Mesenchymal stem cell (in vitro differentiated cells and primary cell): Measurements from ENCODE around the gene ERFL.

ENCODE experiments used
- DNase-seq: peaks from one replicate; pipeline ENCODE4 v3.0.0-alpha.2; 2013
- H2AFZ ChIP-seq: one replicate; pipeline ENCODE4 v1.6.1; 2013; ENCODE audit warnings: low read depth, mild to moderate bottlenecking, control low read depth, inconsistent platforms, low read length, moderate library complexity
- H2AK5ac ChIP-seq: 2 replicates; pipeline ENCODE4 v1.6.1; 2013; ENCODE audit warnings: low read length, moderate library complexity, mild to moderate bottlenecking, inconsistent platforms; ENCODE audit not compliant: severe bottlenecking
- H2BK120ac ChIP-seq: one replicate; pipeline ENCODE4 v1.6.1; 2013; ENCODE audit warnings: low read depth, mild to moderate bottlenecking, inconsistent platforms, low read length, moderate library complexity
- H2BK12ac ChIP-seq, 2 experiments: one replicate each; pipeline ENCODE4 v1.6.1; 2013; ENCODE audit warnings: inconsistent platforms in 2 of 2, low read length in 2 of 2, mild to moderate bottlenecking in 2 of 2, moderate library complexity in 2 of 2, control low read depth in 1 of 2
- H2BK15ac ChIP-seq: one replicate; pipeline ENCODE4 v1.6.1; 2013; ENCODE audit warnings: mild to moderate bottlenecking, low read depth, inconsistent platforms; ENCODE audit not compliant: poor library complexity, severe bottlenecking
- H2BK5ac ChIP-seq: 2 replicates; pipeline ENCODE4 v1.6.1; 2013; ENCODE audit warnings: low read depth, mild to moderate bottlenecking, low read length, control low read depth, inconsistent platforms; ENCODE audit not compliant: poor library complexity, severe bottlenecking
- H3K14ac ChIP-seq, 2 experiments: one replicate each; pipeline ENCODE4 v1.6.1; 2013; ENCODE audit warnings: inconsistent platforms in 2 of 2, low read length in 2 of 2, control low read depth in 1 of 2, mild to moderate bottlenecking in 1 of 2, moderate library complexity in 1 of 2
- H3K18ac ChIP-seq, 2 experiments: one replicate each; pipeline ENCODE4 v1.6.1; 2013; ENCODE audit warnings: inconsistent platforms in 2 of 2, low read length in 2 of 2, control low read depth in 1 of 2, low read depth in 1 of 2, mild to moderate bottlenecking in 1 of 2
- H3K23ac ChIP-seq, 2 experiments: one replicate each; pipeline ENCODE4 v1.6.1; 2013; ENCODE audit warnings: inconsistent platforms in 2 of 2, low read length in 2 of 2, mild to moderate bottlenecking in 2 of 2, moderate library complexity in 2 of 2, control low read depth in 1 of 2
- H3K27ac ChIP-seq: 2 replicates; pipeline ENCODE4 v1.5.1; 2013; ENCODE audit warnings: mild to moderate bottlenecking, moderate library complexity, low read length, control low read depth, inconsistent platforms; ENCODE audit not compliant: poor library complexity, severe bottlenecking
- H3K27me3 ChIP-seq, 2 experiments: 2 replicates each; pipeline versions ENCODE4 v1.6.1 to v1.7.0; 2013; ENCODE audit warnings: low read length in 2 of 2, mild to moderate bottlenecking in 2 of 2, moderate library complexity in 2 of 2, control low read depth in 1 of 2, inconsistent platforms in 1 of 2; ENCODE audit not compliant: control insufficient read depth in 1 of 2, insufficient read depth in 1 of 2
- H3K36me3 ChIP-seq, 2 experiments: 2 replicates each; pipeline versions ENCODE4 v1.6.1 to v1.7.0; 2013; ENCODE audit warnings: low read length in 2 of 2, control low read depth in 1 of 2, inconsistent platforms in 1 of 2, low read depth in 1 of 2, mild to moderate bottlenecking in 1 of 2; ENCODE audit not compliant: insufficient read depth in 2 of 2, control insufficient read depth in 1 of 2
- H3K4ac ChIP-seq, 2 experiments: one replicate each; pipeline ENCODE4 v1.6.1; 2013; ENCODE audit warnings: inconsistent platforms in 2 of 2, low read length in 2 of 2, mild to moderate bottlenecking in 2 of 2, moderate library complexity in 2 of 2, control low read depth in 1 of 2, low read depth in 1 of 2
- H3K4me1 ChIP-seq: 2 replicates; pipeline ENCODE4 v1.6.1; 2013; ENCODE audit warnings: low read depth, low read length, control low read depth; ENCODE audit not compliant: control insufficient read depth, insufficient read depth
- H3K4me2 ChIP-seq: 2 replicates; pipeline ENCODE4 v1.6.1; 2013; ENCODE audit warnings: low read length, mild to moderate bottlenecking, inconsistent platforms; ENCODE audit not compliant: poor library complexity, severe bottlenecking
- H3K4me3 ChIP-seq, 2 experiments: 2 replicates each; pipeline versions ENCODE4 v1.5.1 to v1.7.0; 2013; ENCODE audit warnings: low read length in 2 of 2, mild to moderate bottlenecking in 2 of 2, control low read depth in 1 of 2, low read depth in 1 of 2; ENCODE audit not compliant: insufficient read depth in 1 of 2
- H3K79me1 ChIP-seq: replicated peaks from 2 replicates; pipeline ENCODE4 v1.6.1; 2013; ENCODE audit warnings: mild to moderate bottlenecking, control low read depth, low read length, inconsistent platforms; ENCODE audit not compliant: poor library complexity, severe bottlenecking
- H3K9ac ChIP-seq: 2 replicates; pipeline ENCODE4 v1.7.0; 2013; ENCODE audit warnings: mild to moderate bottlenecking, low read length, moderate library complexity
- H3K9me3 ChIP-seq: 2 replicates; pipeline ENCODE4 v1.7.0; 2013; ENCODE audit warnings: mild to moderate bottlenecking, low read length; ENCODE audit not compliant: control insufficient read depth
- H4K8ac ChIP-seq: one replicate; pipeline ENCODE4 v1.6.1; 2013; ENCODE audit warnings: inconsistent platforms, mild to moderate bottlenecking, low read length, moderate library complexity
- H4K91ac ChIP-seq: one replicate; pipeline ENCODE4 v1.6.1; 2013; ENCODE audit warnings: mild to moderate bottlenecking, low read length, inconsistent platforms
- WGBS: methylation state at CpG from one replicate; pipeline ENCODE4 v1.1.7; 2013; ENCODE audit warnings: mixed read lengths; 5-methylcytosine and 5-hydroxymethylcytosine counted together

The ERFL gene

GRCh38 chr19:41926028-41926762, 2.1 kb downstream of the ERFL start:
- H3K4me3 ChIP-seq, result peak overlapping the region in 1 of 2 experiments; percentile 8
- H2BK15ac ChIP-seq, result no peak overlapping the region
- no peak overlapping the region for H3K18ac ChIP-seq
- H3K4me1 ChIP-seq, result peaks cover 14% of the 10 kb centered on the region
- no peak overlapping the region for H2AFZ ChIP-seq
- peak overlapping the region in 1 of 2 experiments; percentile 14 for H3K14ac ChIP-seq
- peaks cover 84 to 88% of the 10 kb centered on the region in 2 experiments for H3K27me3 ChIP-seq
- H3K9ac ChIP-seq, result no peak overlapping the region
- H3K23ac ChIP-seq, result no peak overlapping the region
- H4K91ac ChIP-seq, result no peak overlapping the region
- H3K27ac ChIP-seq, result no peak overlapping the region
- no peak overlapping the region for H2BK5ac ChIP-seq
- H3K4me2 ChIP-seq, result no peak overlapping the region
- DNase-seq, result no peak
- no peak overlapping the region for H2AK5ac ChIP-seq
- peaks cover 6% of the 10 kb centered on the region for H3K9me3 ChIP-seq
- H3K4ac ChIP-seq, result no peak overlapping the region
- WGBS, result 19% methylated on average over 26 of the region's 27 CpGs
- H3K79me1 ChIP-seq, result no peaks in the 10 kb centered on the region
- H2BK12ac ChIP-seq, result no peak overlapping the region
- no peak overlapping the region for H4K8ac ChIP-seq
- no peaks in the 10 kb centered on the region for H3K36me3 ChIP-seq
- H2BK120ac ChIP-seq, result no peak overlapping the region

- 40% methylated on average over 7 of the region's 7 CpGs for WGBS
- no peak overlapping the region for H2BK120ac ChIP-seq
Observed at GRCh38 chr19:41925208-41926003, 2.8 kb downstream of the ERFL start.

DNA sequence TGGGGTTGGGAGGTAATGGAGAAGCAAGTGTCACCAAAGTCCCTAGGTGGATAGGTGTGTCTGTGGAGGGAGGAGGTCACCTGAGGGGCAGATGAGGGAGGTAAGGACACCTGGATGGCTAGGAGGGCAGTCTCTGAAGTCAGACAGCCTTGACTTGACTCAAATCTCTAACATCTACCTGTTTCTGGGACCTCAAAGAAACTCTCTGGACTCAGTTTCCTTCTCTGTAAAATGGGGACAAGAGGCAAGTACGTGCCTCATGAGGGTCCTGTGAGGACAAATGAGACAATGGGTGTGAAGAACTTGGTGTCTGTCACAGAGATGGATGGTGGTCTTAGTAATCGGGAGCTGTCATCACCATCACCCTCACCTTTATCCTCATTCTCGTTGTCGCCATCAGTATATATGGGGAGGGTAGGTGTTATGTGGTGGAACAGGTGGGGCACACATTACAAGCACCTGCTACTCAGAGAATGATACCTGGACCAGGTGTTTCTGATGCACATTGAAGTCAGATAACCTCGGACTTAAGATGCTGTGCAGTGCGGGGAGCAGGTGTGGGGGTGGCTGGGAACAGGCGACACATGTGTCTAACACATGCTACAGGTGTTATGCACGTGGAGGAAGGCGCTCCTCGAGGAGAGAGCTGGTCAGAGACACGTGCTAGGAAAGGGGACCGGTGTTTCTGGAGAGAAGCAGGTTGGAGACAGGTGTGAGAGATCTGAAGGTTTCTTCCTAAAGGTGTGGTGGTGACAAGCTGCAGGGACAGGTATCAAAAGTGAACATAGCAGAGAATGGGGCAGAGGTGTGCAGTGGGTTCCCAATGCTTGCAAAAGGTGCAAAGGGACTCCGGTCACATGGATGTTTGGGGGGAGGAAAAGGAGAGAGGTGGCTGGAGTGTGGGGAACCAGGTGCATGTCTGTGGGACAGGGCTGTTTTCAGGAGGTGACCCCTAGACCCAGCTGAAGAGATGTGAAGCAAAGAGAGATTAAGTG, 3.8 kb downstream of the ERFL start:
- Histone ChIP-seq H2BK12ac (no peak overlapping the region), H2AK5ac (no peak overlapping the region), H3K27ac (no peak overlapping the region), H4K8ac (no peak overlapping the region), H2AFZ (no peak overlapping the region), H3K4ac (no peak overlapping the region), H3K9ac (no peak overlapping the region), H3K36me3 (no peaks in the 10 kb centered on the region), H3K4me2 (no peak overlapping the region), H3K9me3 (peaks cover 6% of the 10 kb centered on the region), H3K18ac (no peak overlapping the region), H2BK15ac (no peak overlapping the region), H3K14ac (no peak overlapping the region), H3K4me3 (no peak overlapping the region), H3K23ac (no peak overlapping the region), H4K91ac (no peak overlapping the region), H3K79me1 (no peaks in the 10 kb centered on the region), H2BK5ac (no peak overlapping the region), H3K27me3 (peaks cover 79% of the 10 kb centered on the region in 2 experiments), H2BK120ac (no peak overlapping the region), H3K4me1 (peaks cover 13% of the 10 kb centered on the region)
- WGBS, result 60% methylated on average over 11 of the region's 13 CpGs
- no peak for DNase-seq

More at GRCh38 chr19:41925208-41926003, 2.8 kb downstream of the ERFL start:
- H3K27ac ChIP-seq, result no peak overlapping the region
- H2BK5ac ChIP-seq, result no peak overlapping the region
- no peak overlapping the region for H4K91ac ChIP-seq
- H3K79me1 ChIP-seq, result no peaks in the 10 kb centered on the region
- no peaks in the 10 kb centered on the region for H3K36me3 ChIP-seq
- no peak overlapping the region for H3K4ac ChIP-seq
- H3K9me3 ChIP-seq, result peaks cover 6% of the 10 kb centered on the region
- no peak overlapping the region for H2BK15ac ChIP-seq
- no peak for DNase-seq
- no peak overlapping the region for H3K9ac ChIP-seq
- H4K8ac ChIP-seq, result no peak overlapping the region
- H3K4me2 ChIP-seq, result no peak overlapping the region
- H2AFZ ChIP-seq, result no peak overlapping the region
- H3K23ac ChIP-seq, result no peak overlapping the region
- peaks cover 84 to 88% of the 10 kb centered on the region in 2 experiments for H3K27me3 ChIP-seq
- no peak overlapping the region for H2BK12ac ChIP-seq
- H3K14ac ChIP-seq, result no peak overlapping the region
- H2AK5ac ChIP-seq, result no peak overlapping the region
- peaks cover 13% of the 10 kb centered on the region for H3K4me1 ChIP-seq
- H3K18ac ChIP-seq, result no peak overlapping the region
- H3K4me3 ChIP-seq, result no peak overlapping the region
